Activated T-cell treated with anti-CD3 and anti-CD28 coated beads, Interleukin-2, amount 50 U/mL, for 4 hours (primary cell): ENCODE results near the gene FHOD3. TPM values are rescaled to one million over a fixed set of nuclear protein-coding genes. Genes with fewer than 3 reads are reported as not detected.
"Not testable (repeated sequence)": the region's sequence is repeated elsewhere in the genome, so short reads cannot be mapped to it uniquely, and the experiment has no call there.

Source experiments
- ATAC-seq, 2 donors: fragments of 200-7000 bp; cut with Tn5 transposase; one replicate each; pipeline ENCODE4 v1.10.0; 2021
- DNase-seq: peaks from one replicate; pipeline ENCODE4 v3.0.0-alpha.2; 2020
- H3K27me3 Mint-ChIP-seq: one replicate; pipeline ENCODE4 v1.8.0; 2021; ENCODE audit warnings: low read depth, mixed read lengths
- H3K36me3 Mint-ChIP-seq: one replicate; pipeline ENCODE4 v1.8.0; 2022; ENCODE audit warnings: mixed read lengths; ENCODE audit not compliant: insufficient read depth
- H3K4me1 Mint-ChIP-seq: one replicate; pipeline ENCODE4 v1.8.0; 2021; ENCODE audit warnings: low read depth, mixed read lengths
- H3K4me3 Mint-ChIP-seq: one replicate; pipeline ENCODE4 v1.8.0; 2021; ENCODE audit warnings: mild to moderate bottlenecking, moderate library complexity, mixed read lengths
- H3K9me3 Mint-ChIP-seq: one replicate; pipeline ENCODE4 v1.8.0; 2021; ENCODE audit warnings: mixed read lengths
- total RNA-seq, 3 donors: library from RNA; stranded (reverse); gene quantifications; one replicate each; pipeline ENCODE4 v1.2.1, GENCODE V29; 2021

Gene FHOD3
- total RNA-seq, 3 donors from 2014 or later = 0.13 TPM; not detected in 2

GRCh38 chr18:36337679-36338402 lies 40.3 kb downstream of the FHOD3 start:
- Mint-ChIP-seq H3K27me3 (peaks cover 8% of the 10 kb centered on the region), H3K9me3 (peaks cover 11% of the 10 kb centered on the region), H3K4me3 (no peak overlapping the region), H3K4me1 (no peaks in the 10 kb centered on the region), H3K36me3 (no peaks in the 10 kb centered on the region)
- ATAC-seq (no peak), DNase-seq (no peak)

DNA sequence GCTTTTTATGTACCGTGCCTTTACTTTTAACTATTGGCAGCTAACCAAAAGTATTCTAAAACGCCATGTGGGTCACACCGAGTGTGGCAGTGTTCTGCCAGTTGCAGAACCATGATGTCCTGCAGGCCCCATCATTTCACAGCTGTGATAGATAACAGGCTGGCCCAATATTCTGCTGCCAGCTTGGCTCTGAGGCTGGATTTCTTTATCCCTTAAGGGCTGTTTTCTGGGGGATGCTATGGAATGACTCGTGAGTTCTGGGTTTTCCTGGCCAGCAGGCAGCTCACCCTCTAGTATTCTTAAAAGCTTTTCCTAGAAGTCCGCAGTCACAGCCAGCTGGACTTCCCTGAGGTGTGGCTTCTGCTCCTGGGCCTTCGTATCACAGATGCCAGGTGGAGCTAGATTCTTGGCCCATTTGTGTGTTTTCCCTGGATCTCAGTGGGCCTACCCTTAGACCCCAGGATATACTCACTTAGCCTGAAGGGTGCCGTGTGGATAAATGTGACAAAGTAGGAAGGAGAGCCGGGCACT lies 41.0 kb downstream of the FHOD3 start:
- DNase-seq (no peak), ATAC-seq (no peak)
- H3K9me3 Mint-ChIP-seq = peaks cover 11% of the 10 kb centered on the region
- H3K4me1 Mint-ChIP-seq = no peaks in the 10 kb centered on the region
- peaks cover 8% of the 10 kb centered on the region for H3K27me3 Mint-ChIP-seq
- no peaks in the 10 kb centered on the region for H3K36me3 Mint-ChIP-seq
- no peak overlapping the region for H3K4me3 Mint-ChIP-seq

GRCh38 chr18:36340246-36340645 lies 42.7 kb downstream of the FHOD3 start:
- no peak for ATAC-seq
- peaks cover 11% of the 10 kb centered on the region for H3K9me3 Mint-ChIP-seq
- H3K4me3 Mint-ChIP-seq = no peak overlapping the region
- H3K36me3 Mint-ChIP-seq = no peaks in the 10 kb centered on the region
- peaks cover 8% of the 10 kb centered on the region for H3K27me3 Mint-ChIP-seq
- DNase-seq = no peak
- no peaks in the 10 kb centered on the region for H3K4me1 Mint-ChIP-seq

GRCh38 chr18:36341944-36342343 lies 44.4 kb downstream of the FHOD3 start:
- Mint-ChIP-seq H3K27me3 (peaks cover 8% of the 10 kb centered on the region), H3K4me1 (no peaks in the 10 kb centered on the region), H3K9me3 (peaks cover 11% of the 10 kb centered on the region), H3K4me3 (no peak overlapping the region), H3K36me3 (no peaks in the 10 kb centered on the region)
- no peak for DNase-seq
- no peak for ATAC-seq

DNA sequence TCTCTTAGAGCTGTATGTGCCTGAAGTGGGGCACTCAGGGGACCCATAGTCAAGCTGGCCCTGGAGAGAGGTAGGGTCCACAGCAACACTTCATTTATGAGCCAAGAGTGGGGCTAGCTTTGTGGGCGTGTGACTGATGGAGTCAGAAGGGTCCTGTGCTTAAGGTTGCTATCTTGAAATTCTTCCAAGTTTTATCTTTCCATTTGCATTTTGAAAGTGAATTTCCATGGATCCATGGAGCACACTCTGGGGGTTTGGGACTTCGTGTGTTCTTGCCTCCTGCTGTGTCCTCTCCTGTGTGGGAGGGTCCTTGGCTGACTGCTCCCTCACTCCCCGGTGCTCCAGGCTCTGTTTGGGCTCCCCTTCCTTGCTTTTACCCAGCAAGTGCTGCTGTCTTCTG lies 50.8 kb downstream of the FHOD3 start:
- H3K36me3 Mint-ChIP-seq = no peaks in the 10 kb centered on the region
- H3K4me1 Mint-ChIP-seq = no peaks in the 10 kb centered on the region
- peaks cover 18% of the 10 kb centered on the region for H3K27me3 Mint-ChIP-seq
- no peaks in the 10 kb centered on the region for H3K9me3 Mint-ChIP-seq
- no peak overlapping the region for H3K4me3 Mint-ChIP-seq
- ATAC-seq (no peak), DNase-seq (no peak)

- DNase-seq = no peak
- H3K27me3 Mint-ChIP-seq = peaks cover 18% of the 10 kb centered on the region
- H3K4me1 Mint-ChIP-seq = no peaks in the 10 kb centered on the region
- H3K4me3 Mint-ChIP-seq = no peak overlapping the region
- no peaks in the 10 kb centered on the region for H3K9me3 Mint-ChIP-seq
- no peaks in the 10 kb centered on the region for H3K36me3 Mint-ChIP-seq
- ATAC-seq = no peak
Observed at GRCh38 chr18:36348971-36349417, 51.5 kb downstream of the FHOD3 start.

DNA sequence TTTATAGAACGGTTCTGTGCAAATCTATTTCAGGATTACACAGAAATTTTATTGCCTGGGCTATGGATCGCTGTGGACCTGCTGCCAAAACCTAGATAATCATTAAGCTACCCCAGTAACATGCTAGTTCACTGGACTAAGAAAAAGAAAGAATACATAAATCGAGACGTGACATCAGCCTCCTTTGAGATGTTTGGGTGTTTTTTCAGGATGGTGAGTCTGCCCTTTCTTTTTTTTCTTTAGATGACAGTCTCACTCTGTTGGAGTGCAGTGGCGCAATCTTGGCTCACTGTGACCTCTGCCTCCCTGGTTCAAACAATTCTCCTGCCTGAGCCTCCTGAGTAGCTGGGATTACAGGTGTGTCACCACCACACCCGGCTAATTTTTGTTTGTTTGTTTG lies 52.0 kb downstream of the FHOD3 start:
- Mint-ChIP-seq H3K27me3 (peaks cover 18% of the 10 kb centered on the region), H3K4me1 (no peaks in the 10 kb centered on the region), H3K4me3 (no peak overlapping the region), H3K36me3 (no peaks in the 10 kb centered on the region), H3K9me3 (no peaks in the 10 kb centered on the region)
- DNase-seq (no peak), ATAC-seq (no peak)

GRCh38 chr18:36350251-36350651 lies 52.7 kb downstream of the FHOD3 start:
- Mint-ChIP-seq H3K4me3 (no peak overlapping the region), H3K9me3 (no peaks in the 10 kb centered on the region), H3K36me3 (no peaks in the 10 kb centered on the region), H3K4me1 (no peaks in the 10 kb centered on the region), H3K27me3 (peaks cover 18% of the 10 kb centered on the region)
- ATAC-seq (no peak), DNase-seq (no peak)

DNA sequence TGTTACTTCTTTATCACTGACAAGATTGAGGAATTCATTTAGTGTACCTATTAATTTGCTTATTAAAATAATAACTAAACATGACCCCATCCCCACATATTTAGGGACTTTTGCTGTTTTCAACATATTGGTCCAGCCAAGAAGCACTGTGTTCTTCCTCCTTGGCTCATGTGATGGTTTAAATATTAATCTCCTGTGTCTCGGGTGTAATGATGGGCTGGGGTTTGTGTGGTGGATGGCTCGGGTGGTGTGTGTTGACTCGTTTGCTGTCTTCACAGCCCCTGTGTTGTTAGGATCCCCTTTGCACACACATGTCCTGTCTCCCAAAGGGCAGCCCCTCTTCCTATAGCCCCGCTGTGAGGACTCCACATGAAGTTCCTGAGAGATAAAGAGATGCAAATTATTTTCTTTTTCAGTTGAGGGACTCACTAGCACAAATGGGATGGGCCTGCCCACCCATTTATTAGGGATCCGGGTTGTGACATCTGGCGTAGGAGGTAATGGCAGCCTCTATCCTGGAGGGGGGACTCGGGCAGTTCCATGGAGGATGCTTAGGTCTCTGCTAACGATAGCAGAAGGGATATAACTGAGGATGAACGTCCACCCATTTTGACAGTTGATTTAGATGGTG lies 53.4 kb downstream of the FHOD3 start:
- Mint-ChIP-seq H3K36me3 (no peaks in the 10 kb centered on the region), H3K27me3 (peaks cover 18% of the 10 kb centered on the region), H3K9me3 (no peaks in the 10 kb centered on the region), H3K4me3 (no peak overlapping the region), H3K4me1 (no peaks in the 10 kb centered on the region)
- ATAC-seq (no peak), DNase-seq (no peak)

DNA sequence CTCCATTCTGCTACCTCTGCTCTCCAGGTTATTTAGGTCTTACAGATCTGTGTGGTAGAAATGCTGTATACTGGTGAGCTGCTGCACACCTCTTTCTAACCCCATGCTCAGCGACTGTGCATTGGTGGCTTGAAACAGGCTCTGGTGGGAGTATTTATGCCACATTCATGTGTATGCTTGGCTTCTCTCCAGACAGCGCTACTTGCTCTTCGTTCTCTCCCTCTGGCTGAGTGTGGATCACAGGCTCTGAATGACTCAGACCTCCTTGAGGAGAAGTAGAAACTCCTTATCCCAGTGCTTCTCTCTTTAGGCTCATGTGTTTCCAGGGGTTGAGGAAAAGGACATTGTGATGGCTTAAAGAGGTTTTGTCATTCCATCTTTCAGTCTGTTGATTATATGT lies 54.9 kb downstream of the FHOD3 start:
- DNase-seq = no peak
- peaks cover 18% of the 10 kb centered on the region for H3K27me3 Mint-ChIP-seq
- no peak for ATAC-seq
- no peaks in the 10 kb centered on the region for H3K4me1 Mint-ChIP-seq
- no peak overlapping the region for H3K4me3 Mint-ChIP-seq
- no peaks in the 10 kb centered on the region for H3K9me3 Mint-ChIP-seq
- H3K36me3 Mint-ChIP-seq = no peaks in the 10 kb centered on the region

DNA sequence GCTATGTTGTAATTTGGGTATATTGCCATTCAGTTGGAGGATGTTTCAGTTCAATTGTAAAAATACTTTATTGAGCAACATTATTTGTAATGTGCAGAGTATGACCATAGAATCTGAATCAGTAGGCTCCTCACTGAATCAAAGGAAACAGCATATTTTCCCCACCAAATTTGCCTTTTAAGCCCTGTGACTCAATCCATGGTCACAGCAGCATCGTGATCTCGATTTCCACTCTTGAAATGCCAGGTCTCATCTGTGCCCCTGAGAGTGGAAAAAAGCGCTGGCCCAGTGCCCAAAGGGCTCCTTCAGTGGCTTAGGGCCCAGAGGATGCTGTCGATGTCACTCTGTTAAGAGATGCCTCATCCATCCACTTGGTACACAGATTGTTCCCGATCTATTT lies 57.5 kb downstream of the FHOD3 start:
- DNase-seq (no peak), ATAC-seq (no peak)
- H3K9me3 Mint-ChIP-seq = no peaks in the 10 kb centered on the region
- H3K4me3 Mint-ChIP-seq = no peak overlapping the region
- no peaks in the 10 kb centered on the region for H3K4me1 Mint-ChIP-seq
- no peaks in the 10 kb centered on the region for H3K36me3 Mint-ChIP-seq
- H3K27me3 Mint-ChIP-seq = peaks cover 24% of the 10 kb centered on the region

DNA sequence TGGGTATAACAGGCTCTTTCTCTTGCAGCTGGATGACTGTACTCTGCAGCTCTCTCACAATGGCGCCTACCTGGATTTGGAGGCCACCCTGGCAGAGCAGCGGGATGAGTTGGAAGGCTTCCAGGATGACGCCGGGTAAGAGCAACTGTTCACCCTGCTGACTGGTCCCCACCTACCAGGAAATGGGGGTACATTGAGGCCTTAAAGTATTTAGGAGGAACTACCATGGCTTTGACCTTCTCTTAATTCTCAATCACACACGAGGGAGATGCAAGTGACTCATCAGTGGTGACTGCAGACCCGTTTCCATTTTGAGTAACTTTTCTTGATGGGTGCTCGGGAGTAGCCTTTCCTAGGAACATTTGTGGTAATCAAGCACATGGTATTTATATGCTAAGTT lies 58.0 kb downstream of the FHOD3 start:
- DNase-seq = no peak
- ATAC-seq = no peak
- H3K4me3 Mint-ChIP-seq = no peak overlapping the region
- H3K36me3 Mint-ChIP-seq = no peaks in the 10 kb centered on the region
- no peaks in the 10 kb centered on the region for H3K9me3 Mint-ChIP-seq
- no peaks in the 10 kb centered on the region for H3K4me1 Mint-ChIP-seq
- peaks cover 22% of the 10 kb centered on the region for H3K27me3 Mint-ChIP-seq

- not testable (repeated sequence) for H3K4me3 Mint-ChIP-seq, H3K36me3 Mint-ChIP-seq, ATAC-seq, H3K9me3 Mint-ChIP-seq, DNase-seq, H3K4me1 Mint-ChIP-seq
- H3K27me3 Mint-ChIP-seq = peaks cover 17% of the 10 kb centered on the region
Observed at GRCh38 chr18:36356741-36357140, 59.2 kb downstream of the FHOD3 start.

- no peak for ATAC-seq
- no peak for DNase-seq
- H3K4me1 Mint-ChIP-seq = no peaks in the 10 kb centered on the region
- H3K9me3 Mint-ChIP-seq = no peaks in the 10 kb centered on the region
- no peak overlapping the region for H3K4me3 Mint-ChIP-seq
- H3K27me3 Mint-ChIP-seq = peaks cover 14% of the 10 kb centered on the region
- H3K36me3 Mint-ChIP-seq = no peaks in the 10 kb centered on the region
Observed at GRCh38 chr18:36358141-36358540, 60.6 kb downstream of the FHOD3 start.

DNA sequence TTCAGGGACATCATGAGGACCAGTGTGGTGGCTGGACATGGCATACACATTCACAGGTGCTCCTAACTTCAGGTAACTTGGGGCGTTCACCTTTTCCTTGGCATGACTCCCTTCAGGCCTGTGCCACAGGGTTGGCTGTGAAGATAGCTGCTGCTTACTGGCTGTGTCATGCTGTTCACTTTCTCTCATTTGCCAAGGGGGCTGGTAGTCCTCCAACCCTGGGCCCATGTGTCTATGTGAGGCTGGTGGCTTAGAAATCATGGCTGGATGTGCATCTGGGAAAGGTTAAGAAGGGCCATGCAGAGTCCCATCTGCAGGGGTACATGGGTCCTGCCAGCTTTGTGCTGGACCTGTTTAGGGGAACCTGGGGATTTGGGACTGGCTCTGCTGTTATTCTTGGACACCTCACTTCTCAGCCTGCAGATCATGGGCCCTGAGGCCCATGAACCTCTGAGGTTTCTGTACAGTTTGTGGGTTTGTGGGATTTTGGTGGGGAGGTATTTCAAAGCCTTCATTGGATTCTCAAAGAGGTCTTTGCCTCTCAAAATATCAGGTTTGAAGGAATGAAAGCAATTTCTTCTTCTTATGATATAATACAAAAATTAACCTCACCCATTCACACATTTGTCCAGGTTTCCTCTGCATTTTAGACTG lies 62.9 kb downstream of the FHOD3 start:
- Mint-ChIP-seq H3K36me3 (no peaks in the 10 kb centered on the region), H3K4me3 (no peak overlapping the region), H3K4me1 (no peaks in the 10 kb centered on the region), H3K9me3 (no peaks in the 10 kb centered on the region), H3K27me3 (peaks cover 14% of the 10 kb centered on the region)
- DNase-seq = no peak
- no peak for ATAC-seq
